Lung (tissue), 12 donors: Measurements from ENCODE around the gene RC3H1. TPM values are rescaled to one million over a fixed set of nuclear protein-coding genes. Genes with fewer than 3 reads are reported as not detected.

Experiments used
- ATAC-seq: fragments of 200-7000 bp; cut with Tn5 transposase; one replicate; pipeline ENCODE4 v1.9.1; 2020; ENCODE audit warnings: moderate number of reproducible peaks; ENCODE audit not compliant: insufficient read depth, low FRiP score
- DNase-seq, 3 donors: peaks; one replicate each; pipeline ENCODE4 v3.0.0-alpha.2; 2013 to 2017
- H3K27ac ChIP-seq, 2 donors: one replicate each; pipeline ENCODE4 v1.5.1; 2013; ENCODE audit warnings: mild to moderate bottlenecking in 2 of 2, moderate library complexity in 2 of 2, control low read depth in 1 of 2, inconsistent platforms in 1 of 2, low read depth in 1 of 2, low read length in 1 of 2
- H3K27me3 ChIP-seq, 3 donors: one replicate each; pipeline ENCODE4 v1.5.1; 2013; ENCODE audit warnings: low read length in 2 of 3; ENCODE audit not compliant: control insufficient read depth in 3 of 3, insufficient read depth in 3 of 3
- H3K36me3 ChIP-seq, 4 donors: one replicate each; pipeline ENCODE4 v1.5.1; 2013; ENCODE audit warnings: low read length in 4 of 4, mild to moderate bottlenecking in 1 of 4, moderate library complexity in 1 of 4; ENCODE audit not compliant: control insufficient read depth in 4 of 4, insufficient read depth in 4 of 4
- H3K4me1 ChIP-seq, 5 donors: one replicate each; pipeline ENCODE4 v1.5.1; 2013; ENCODE audit warnings: low read length in 5 of 5, mild to moderate bottlenecking in 2 of 5, moderate library complexity in 1 of 5; ENCODE audit not compliant: control insufficient read depth in 5 of 5, insufficient read depth in 5 of 5
- H3K4me3 ChIP-seq: one replicate; pipeline ENCODE4 v1.5.1; 2013; ENCODE audit warnings: mild to moderate bottlenecking, control low read depth, moderate library complexity
- H3K9ac ChIP-seq, 2 donors: one replicate each; pipeline ENCODE4 v1.5.1; 2013; ENCODE audit warnings: low read length in 2 of 2, control low read depth in 1 of 2; ENCODE audit not compliant: insufficient read depth in 1 of 2
- H3K9me3 ChIP-seq, 4 donors: one replicate each; pipeline ENCODE4 v1.5.1; 2013; ENCODE audit warnings: low read length in 3 of 4, mild to moderate bottlenecking in 1 of 4, moderate library complexity in 1 of 4; ENCODE audit not compliant: control insufficient read depth in 4 of 4, insufficient read depth in 3 of 4
- WGBS, 2 donors: extraction: QIAGEN DNeasy Blood & Tissue Kit; methylation state at CpG; one replicate each; pipeline ENCODE4 v1.1.7; 2013; 5-methylcytosine and 5-hydroxymethylcytosine counted together
- polyA plus RNA-seq, 2 donors: library from polyadenylated mRNA; stranded (reverse); fragments of 200-250 nt; gene quantifications; one replicate each; pipeline ENCODE4 v1.2.1, GENCODE V29; 2013
- total RNA-seq, 2 donors: library from RNA; depleted of rRNA in 1 of 2; stranded (reverse); fragments of >200 nt in 1 of 2; gene quantifications; one replicate each; pipeline ENCODE4 v1.2.1, GENCODE V29; 2014 to 2021
- TF ChIP-seq, protein P1 (sequence below): IDR thresholded peaks from 2 replicates; pipeline ENCODE4 v1.5.1; 2012; ENCODE audit warnings: mild to moderate bottlenecking; ENCODE audit errors: control extremely low read depth, extremely low read depth
- donor health status: control.
- donor health status: control.
- donor health status: Bipolar disorder and iron deficiency.
- donor health status: healthy.
- donor health status: DM: yes; HTN: yes; CAD: no.

RC3H1 gene
- total and polyA plus RNA-seq, 4 donors: 3.8 to 51.5 (median 17.1) TPM

DNA sequence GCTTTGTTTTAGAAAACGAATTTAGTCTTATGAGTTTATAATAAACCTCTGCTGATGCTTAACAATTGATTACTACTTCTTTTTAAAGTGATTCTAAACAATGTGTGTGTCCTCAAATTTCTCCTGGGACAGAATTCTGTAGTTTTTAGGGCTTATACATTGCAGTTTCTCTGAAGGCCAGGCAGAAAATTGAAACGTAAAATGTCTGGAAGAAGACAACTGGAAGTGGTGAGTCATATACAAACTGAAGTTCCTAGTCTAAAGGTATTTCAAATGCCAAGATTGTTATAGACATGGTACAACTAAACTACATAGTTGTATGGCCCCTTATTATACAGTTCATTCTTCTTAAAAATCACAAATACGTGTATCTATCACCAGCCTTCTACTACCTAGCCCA is 30.5 kb upstream of the RC3H1 start:
- H3K4me1 ChIP-seq: no peaks in the 10 kb centered on the region
- H3K27ac ChIP-seq: no peak overlapping the region
- 78 to 89% methylated on average over 3 of the region's 3 CpGs for WGBS, 2 donors
- DNase-seq: no peak
- H3K36me3 ChIP-seq: no peaks in the 10 kb centered on the region
- no peak overlapping the region for H3K4me3 ChIP-seq
- H3K9ac ChIP-seq: no peak overlapping the region
- no peaks in the 10 kb centered on the region for H3K27me3 ChIP-seq
- no peaks in the 10 kb centered on the region for H3K9me3 ChIP-seq
- no peak for ATAC-seq
- TF ChIP-seq, protein P1, sequence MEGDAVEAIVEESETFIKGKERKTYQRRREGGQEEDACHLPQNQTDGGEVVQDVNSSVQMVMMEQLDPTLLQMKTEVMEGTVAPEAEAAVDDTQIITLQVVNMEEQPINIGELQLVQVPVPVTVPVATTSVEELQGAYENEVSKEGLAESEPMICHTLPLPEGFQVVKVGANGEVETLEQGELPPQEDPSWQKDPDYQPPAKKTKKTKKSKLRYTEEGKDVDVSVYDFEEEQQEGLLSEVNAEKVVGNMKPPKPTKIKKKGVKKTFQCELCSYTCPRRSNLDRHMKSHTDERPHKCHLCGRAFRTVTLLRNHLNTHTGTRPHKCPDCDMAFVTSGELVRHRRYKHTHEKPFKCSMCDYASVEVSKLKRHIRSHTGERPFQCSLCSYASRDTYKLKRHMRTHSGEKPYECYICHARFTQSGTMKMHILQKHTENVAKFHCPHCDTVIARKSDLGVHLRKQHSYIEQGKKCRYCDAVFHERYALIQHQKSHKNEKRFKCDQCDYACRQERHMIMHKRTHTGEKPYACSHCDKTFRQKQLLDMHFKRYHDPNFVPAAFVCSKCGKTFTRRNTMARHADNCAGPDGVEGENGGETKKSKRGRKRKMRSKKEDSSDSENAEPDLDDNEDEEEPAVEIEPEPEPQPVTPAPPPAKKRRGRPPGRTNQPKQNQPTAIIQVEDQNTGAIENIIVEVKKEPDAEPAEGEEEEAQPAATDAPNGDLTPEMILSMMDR: no peak

DNA sequence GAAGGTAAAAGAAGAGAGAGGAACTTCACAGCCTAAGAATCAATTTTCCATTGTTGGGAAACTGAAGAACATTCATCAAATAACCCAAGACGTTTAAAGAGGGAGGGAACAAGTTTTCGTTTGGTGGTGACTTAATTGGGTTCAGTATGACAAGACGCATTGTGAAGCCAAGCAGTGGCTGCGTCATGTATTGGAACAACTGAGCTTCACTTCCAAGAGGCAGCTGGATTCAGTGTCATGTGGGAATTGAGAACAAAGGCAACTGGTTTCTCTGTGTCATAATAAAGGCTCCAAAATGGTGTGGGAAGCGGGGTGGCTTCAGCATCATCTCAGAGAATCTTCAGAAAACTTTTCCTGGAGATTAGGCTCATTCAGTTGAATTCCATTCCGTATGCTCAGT is 29.8 kb upstream of the RC3H1 start:
- H3K4me3 ChIP-seq: no peak overlapping the region
- TF ChIP-seq, protein P1: no peak
- no peaks in the 10 kb centered on the region for H3K36me3 ChIP-seq
- no peak for ATAC-seq
- H3K9me3 ChIP-seq: no peaks in the 10 kb centered on the region
- no peaks in the 10 kb centered on the region for H3K27me3 ChIP-seq
- no peak overlapping the region for H3K9ac ChIP-seq
- H3K27ac ChIP-seq: no peak overlapping the region
- H3K4me1 ChIP-seq: no peaks in the 10 kb centered on the region
- no peak for DNase-seq
- WGBS, 2 donors: 68 to 78% methylated on average over 6 of the region's 6 CpGs

DNA sequence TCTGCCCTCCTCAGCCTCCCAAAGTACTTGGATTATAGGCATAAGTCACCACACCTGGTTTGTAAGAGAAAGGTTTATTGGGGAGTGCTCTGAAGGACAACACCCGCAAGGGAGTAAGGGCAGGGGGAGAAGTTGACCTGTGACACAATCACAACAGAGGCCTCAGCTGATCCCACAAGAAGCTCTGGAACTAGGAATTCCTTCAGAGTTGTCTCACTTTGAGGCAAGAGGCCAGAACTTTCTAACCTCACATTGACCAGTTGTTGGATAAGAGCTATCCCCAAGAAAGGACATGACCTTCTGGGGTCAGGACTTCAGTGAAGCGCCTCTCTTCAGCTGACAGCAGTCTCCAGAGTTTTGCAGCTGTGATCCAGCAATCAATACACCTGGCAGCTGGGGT is 27.4 kb upstream of the RC3H1 start:
- no peaks in the 10 kb centered on the region for H3K27me3 ChIP-seq
- no peaks in the 10 kb centered on the region for H3K9me3 ChIP-seq
- WGBS, 2 donors: 91 to 95% methylated on average over 2 of the region's 2 CpGs
- no peak for DNase-seq
- H3K4me3 ChIP-seq: no peak overlapping the region
- no peak for ATAC-seq
- no peak overlapping the region for H3K27ac ChIP-seq
- H3K9ac ChIP-seq: no peak overlapping the region
- H3K4me1 ChIP-seq: no peaks in the 10 kb centered on the region
- H3K36me3 ChIP-seq: no peaks in the 10 kb centered on the region
- TF ChIP-seq, protein P1: no peak
